Nucleus accumbens (tissue), 56 donors: ENCODE measurements around the gene ZNF524.

Experiments used
- DNase-seq, 56 donors: peaks; one replicate each; lab custom pipeline; 2025; lab: John Stamatoyannopoulos, UW

ZNF524 gene

DNA sequence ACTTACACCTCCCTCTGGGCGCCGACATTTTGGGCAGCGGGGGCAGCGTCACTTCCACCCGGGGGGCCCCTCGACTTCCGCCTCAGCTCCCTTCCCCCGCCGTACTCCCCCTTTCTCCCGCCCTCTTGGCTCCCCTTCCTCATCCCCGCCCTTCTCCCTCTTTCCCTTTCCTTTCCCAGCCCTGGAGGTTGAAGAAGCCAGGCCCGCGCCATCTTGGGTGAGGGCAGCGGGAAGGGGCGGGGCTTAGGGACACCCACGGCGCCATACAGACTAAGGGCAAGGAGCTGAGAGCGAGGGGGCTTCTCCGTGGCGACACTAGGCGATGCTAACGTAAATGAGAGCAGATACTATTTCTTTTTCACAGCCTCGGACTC, 633 bp upstream of the ZNF524 start, which contains the start of gene FIZ1:
FIZ1 (minus strand) TSS at position 50 of the 374 bp plus-strand sequence. CDS start 1,652 bp downstream, outside the sequence.
- DNase-seq: peak; percentile 75 to 99 (median 97)

DNA sequence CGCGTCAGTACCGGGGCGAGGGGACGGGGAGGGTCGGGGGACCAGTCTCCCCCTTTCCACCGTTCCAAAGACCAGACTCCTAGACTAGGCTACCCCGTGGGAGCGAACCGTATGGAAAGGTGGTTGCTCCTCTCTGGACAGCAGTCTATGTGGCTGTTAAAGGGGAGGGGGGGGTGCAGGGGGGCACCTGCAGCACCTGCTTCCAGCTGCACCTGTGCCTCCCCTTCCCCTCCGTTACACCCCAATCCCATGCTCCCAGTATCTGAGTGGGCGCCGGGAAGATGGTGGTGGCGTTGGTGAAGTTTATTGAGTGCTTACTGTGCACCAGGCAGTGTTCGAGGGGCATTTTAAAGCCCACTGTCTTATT, 557 bp downstream of the ZNF524 start:
- DNase-seq: peak in 1 of 56 donors; percentile 37

DNA sequence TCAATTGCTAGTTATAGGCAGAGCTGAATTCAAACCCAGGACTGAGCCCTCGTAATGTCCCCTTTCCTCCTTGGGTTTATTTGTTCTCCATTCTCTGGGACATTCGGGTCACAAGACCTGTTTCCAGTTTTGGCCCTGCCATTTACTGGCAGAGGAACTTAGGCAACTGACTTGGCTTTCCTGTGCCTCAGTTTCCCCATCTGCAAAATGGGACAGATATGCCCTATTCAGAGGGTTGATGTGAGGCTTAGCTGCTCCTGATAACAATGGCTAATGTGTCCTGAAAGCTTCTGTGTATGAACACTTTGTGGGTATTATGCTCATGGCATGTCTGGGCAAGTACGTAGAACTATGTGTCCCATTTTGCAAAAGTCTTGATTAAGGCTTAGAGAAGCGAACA, 996 bp downstream of the ZNF524 start:
- no peak for DNase-seq

DNA sequence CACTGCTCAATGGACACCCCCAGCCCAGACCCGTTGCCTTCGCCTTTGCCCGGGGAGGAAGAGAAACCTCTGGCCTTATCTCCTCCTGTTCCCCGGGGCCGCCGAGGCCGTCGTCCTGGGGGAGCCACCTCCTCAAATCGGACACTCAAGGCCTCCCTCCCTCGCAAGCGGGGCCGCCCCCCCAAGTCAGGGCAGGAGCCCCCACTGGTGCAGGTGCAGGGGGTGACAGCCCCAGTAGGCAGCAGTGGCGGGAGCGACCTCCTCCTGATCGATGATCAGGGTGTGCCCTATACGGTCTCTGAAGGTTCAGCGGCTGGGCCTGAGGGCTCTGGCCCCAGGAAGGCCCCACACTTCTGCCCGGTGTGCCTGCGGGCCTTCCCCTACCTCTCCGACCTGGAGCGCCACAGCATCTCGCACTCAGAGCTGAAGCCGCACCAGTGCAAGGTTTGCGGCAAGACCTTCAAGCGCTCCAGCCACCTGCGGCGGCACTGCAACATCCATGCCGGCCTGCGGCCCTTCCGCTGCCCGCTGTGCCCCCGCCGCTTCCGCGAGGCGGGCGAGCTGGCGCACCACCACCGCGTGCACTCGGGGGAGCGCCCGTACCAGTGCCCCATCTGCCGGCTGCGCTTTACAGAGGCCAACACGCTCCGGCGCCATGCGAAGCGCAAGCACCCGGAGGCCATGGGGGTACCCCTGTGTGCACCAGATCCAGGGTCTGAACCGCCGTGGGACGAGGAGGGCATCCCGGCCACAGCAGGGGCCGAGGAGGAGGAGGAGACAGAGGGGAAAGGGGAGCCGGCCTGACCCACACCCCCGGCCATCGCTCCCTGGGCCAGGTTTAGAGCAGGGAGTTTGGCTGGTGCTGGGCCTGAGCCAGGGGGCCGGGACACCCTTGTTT, 2.3 kb downstream of the ZNF524 start:
- no peak for DNase-seq

DNA sequence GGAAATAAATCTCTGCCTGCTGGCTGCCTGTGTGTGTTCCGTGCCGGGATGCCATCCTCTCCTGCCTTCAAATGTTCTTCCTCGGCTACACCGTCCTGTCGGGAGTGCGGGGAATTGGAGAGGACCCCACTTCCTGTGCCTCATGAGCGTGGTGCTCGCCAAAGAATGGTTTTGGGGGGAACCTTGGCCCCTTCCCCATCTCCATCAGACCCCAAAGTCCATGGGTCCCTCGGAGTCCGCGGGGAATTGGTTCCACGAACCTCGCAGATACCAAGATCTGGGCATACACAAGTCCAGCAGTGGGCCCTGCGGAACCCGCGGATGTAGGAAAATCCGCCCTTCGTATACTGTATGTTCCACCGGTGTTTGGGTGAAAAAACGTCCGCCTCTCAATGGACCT, 3.0 kb downstream of the ZNF524 start:
- no peak for DNase-seq

DNA sequence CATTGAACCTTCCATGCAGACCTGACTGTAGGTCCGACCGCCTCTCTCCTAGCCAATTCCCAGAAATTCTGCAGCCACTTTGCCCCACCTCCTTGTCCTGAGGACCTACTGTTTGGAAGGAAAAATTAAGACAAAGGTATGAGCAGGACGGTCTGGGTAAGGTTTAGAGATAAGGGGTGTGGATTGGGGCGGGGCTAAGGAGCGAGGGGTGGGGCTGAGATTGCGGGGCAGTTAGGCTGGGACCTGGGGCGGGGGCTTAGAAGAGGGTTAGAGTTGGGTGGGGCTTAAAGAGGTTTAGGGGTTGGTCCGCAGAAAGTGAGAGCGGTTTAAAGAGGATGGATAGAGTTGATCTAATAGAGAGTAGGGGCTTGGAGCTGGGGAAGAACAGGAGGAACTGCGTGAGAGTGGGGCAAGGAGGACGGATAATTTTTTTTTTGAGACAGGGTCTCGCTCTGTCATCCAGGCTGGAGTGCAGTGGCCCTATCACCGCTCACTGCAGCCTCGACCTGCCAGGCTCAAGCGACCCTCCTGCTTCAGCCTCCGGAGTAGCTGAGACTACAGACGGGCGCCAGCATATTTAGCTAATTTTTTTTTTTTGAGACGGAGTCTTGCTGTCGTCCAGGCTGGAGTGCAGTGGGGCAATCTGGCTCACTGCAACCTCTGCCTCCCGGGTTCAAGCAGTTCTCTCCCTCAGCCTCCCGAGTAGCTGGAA, 3.6 kb downstream of the ZNF524 start:
- no peak for DNase-seq

DNA sequence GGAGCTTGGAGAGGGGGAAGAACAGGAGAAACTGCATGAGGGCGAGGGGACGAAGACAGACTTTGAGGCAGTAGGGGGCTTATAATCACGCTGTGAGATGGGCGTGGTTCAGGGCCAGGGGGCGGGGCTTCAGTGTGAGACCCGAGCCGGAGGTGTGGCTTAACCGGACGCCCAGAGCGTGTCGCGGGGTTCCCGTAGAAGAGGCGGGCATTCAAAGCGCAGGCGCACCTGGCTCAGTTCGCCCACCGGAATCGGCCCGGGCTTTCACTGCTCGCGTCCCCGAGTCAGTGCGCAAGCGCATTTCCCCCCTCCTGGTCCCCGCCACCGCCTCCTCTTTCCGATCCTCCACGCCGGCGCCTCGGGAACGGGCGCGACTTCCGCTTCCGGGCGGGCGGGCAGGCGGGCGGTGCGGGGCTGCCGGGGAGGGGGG, 5.1 kb downstream of the ZNF524 start:
- DNase-seq: peak in 55 of 56 donors; percentile 64 to 98 (median 92)

DNA sequence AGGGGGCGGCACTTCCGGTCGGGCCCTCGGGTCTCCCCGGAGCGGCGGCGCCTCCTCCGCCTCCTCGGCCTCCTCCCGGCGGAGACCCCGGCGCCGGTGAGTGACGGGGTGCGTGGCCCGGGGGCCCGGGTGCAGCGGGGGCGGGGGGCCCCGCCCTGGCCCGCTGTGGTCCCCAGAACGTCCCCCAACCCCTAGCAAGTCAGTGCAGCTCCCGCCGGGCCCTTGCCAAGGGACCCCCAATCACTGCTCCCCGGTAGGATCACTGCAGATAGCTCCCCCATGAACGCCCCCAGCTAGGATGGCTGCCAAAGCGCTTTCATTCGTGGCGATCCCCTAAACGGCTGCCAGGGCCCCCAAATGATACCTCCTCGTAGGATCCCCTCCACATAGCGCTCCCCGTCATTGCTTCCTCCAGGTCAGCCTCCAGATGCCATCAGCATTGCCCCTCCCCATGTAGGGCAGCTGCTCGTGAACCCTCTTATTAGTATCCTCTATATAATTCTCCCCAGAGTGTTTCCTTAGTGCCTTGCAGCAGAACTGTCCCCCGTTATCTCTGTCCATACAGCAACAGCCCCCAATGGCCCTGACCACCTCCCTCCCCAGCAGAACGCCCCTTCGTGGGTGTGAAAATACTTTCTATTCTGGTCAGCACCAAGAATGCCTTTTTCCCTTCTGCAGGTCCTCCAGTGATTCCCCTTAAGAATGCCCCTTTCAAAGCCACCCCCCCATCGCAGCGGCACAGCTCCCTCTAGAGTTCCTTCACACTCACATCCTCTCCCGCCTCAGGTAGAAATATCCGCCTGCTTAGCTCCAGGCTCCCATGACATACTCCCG, 5.8 kb downstream of the ZNF524 start, which contains the start of gene ZNF865:
ZNF865 (plus strand) TSS at position 11 of the 834 bp plus-strand sequence. CDS start 7,972 bp downstream, outside the sequence.
- peak in 48 of 56 donors; percentile 19 to 83 (median 52) for DNase-seq

DNA sequence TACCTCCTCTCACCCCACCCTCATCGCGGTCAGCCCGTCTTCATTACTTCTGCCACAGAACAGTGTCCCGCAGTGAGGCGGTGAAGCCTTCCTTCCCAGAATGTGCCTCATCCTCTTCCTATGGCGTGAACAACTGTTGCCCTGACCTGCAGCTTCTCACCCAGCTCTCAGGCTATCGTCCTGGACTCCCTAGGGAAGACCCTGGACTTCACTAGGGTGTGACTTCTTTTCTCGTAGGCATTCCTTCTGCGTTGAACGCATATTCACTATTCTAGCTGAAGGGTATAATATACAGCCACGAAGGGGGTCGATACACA, 6.3 kb downstream of the ZNF524 start:
- DNase-seq: no peak

DNA sequence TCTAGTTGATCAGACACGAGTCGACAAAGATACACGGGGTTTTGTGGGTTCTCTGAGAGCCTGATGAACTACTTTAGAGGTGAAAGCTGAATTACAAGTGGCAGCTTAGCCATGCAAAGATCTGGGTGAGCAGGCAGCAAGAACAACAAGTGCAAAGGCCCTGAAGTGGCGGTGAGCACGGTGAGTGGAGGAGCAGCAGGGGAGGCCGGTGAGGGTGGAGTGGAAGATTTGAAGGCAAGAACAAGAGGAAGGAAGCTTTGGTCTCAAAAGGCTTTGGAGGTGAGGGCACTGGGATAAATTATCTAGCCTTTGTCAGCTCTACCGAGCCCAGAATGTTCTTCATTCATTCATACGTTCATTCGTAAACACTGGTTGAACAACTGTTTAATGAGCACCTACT, 6.7 kb downstream of the ZNF524 start:
- DNase-seq: no peak

DNA sequence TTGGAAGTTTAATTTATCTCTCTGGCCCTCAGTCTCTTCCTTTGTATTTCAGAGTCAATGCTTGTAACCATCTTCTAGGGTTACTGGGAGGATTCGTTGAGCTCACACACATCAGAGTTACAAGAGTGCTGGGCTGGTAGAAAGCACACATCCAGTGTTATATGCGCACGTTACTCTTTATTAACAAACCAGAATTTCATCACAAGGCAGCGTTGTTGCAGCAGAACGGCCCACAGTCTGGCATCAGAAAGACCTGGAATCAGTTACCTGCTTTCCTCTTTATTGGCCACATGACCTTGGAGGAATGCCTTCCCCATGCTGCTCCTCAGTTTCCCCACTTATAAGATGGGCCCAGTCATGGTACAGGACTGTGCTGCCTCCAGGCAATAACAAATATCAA, 9.2 kb downstream of the ZNF524 start:
- no peak for DNase-seq

DNA sequence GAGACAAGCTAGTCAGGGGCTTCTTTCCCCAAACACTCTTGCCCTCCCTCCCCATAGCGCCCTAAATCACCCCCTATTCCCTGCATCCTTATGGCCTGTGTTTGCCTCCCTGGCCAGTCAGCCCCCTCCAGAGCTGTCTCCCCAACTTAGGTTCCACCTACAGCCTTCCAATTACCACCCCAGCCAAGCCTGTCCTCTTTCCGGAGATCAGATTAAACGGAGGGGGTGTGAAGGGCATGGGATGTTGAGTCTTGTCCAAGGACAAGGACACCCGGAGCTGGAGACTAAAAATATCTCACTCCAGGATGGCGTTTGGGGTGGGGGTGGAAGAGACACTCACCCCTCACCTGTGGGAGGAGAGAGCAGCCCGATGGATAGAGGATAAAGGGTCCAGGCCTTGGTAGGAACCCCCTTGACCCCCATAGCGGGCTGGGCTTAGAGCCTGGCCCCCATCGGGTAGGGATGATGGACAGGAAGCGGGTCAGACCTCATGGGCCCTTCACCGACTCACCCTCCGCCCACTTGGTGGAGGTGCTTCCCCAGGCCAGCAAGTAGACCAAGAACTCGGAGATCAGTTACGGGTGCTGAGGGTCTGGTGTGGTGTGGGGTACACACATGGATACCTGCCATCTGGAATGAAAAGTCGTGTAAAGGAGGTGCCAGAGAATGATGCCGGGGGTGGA, 11.4 kb downstream of the ZNF524 start:
- peak in 1 of 56 donors; percentile 16 for DNase-seq

DNA sequence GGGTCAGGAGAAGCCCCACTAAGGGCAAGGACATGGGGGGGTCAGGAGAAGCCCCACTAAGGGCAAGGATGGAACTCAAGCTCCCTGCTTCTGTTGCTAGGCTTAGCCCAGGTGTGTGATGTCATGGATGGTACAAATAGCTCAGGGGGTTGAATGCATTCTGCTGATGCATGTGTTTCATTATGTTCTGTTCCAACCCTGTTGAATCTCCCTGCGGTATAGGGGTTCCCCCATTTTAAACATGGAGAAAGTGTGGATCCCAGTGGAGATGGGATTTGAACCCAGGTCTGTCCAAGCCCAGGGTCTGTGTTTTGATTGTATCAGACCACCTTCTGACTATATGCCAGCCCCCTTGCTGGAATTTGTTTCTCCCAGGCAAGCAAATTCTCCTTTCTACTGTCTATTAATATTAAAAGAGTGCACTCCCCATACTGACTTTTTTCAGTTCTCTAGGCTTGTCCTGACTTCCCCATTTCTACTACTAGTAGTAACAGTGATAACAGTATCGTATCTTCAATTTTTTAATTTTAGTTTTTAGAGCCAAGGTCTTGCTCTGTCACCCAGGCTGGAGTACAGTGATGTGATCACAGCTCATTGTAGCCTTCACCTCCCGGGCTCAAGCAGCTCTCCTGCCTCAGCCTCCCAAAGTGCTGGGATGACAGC, 12.0 kb downstream of the ZNF524 start:
- DNase-seq: no peak

DNA sequence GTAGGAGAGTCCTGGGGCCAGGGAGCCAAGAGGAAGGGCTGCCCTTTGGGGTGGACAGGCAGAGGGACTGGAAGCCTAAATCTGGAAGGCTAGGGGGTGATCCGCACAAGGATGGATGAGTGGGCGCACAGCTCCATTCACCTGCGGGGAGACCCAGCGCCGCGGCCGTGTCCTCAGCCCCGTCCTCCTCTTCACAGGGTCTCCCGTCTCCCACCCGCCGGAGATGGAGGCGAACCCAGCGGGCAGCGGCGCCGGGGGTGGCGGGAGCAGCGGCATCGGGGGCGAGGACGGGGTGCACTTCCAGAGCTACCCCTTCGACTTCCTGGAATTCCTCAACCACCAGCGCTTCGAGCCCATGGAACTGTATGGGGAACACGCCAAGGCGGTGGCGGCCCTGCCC, 13.3 kb downstream of the ZNF524 start:
- DNase-seq: no peak

DNA sequence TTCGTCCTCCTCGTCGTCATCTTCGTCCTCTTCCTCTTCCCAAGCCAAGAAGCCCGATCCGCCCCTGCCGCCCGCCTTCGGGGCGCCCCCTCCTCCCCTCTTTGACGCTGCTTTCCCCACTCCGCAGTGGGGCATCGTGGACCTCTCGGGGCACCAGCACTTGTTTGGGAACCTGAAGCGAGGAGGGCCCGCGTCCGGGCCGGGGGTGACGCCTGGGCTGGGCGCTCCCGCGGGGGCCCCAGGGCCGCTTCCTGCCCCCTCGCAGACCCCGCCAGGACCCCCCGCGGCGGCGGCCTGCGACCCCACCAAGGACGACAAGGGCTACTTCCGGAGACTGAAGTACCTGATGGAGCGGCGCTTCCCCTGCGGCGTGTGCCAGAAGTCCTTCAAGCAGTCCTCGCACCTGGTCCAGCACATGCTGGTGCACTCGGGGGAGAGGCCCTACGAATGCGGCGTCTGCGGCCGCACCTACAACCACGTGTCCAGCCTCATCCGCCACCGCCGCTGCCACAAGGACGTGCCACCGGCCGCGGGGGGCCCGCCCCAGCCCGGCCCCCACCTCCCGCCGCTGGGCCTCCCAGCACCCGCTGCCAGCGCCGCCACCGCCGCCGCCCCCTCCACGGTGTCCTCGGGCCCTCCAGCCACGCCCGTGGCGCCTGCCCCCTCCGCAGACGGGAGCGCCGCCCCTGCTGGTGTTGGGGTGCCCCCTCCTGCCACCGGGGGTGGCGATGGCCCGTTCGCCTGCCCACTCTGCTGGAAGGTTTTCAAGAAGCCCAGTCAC, 14.0 kb downstream of the ZNF524 start:
- DNase-seq: no peak

DNA sequence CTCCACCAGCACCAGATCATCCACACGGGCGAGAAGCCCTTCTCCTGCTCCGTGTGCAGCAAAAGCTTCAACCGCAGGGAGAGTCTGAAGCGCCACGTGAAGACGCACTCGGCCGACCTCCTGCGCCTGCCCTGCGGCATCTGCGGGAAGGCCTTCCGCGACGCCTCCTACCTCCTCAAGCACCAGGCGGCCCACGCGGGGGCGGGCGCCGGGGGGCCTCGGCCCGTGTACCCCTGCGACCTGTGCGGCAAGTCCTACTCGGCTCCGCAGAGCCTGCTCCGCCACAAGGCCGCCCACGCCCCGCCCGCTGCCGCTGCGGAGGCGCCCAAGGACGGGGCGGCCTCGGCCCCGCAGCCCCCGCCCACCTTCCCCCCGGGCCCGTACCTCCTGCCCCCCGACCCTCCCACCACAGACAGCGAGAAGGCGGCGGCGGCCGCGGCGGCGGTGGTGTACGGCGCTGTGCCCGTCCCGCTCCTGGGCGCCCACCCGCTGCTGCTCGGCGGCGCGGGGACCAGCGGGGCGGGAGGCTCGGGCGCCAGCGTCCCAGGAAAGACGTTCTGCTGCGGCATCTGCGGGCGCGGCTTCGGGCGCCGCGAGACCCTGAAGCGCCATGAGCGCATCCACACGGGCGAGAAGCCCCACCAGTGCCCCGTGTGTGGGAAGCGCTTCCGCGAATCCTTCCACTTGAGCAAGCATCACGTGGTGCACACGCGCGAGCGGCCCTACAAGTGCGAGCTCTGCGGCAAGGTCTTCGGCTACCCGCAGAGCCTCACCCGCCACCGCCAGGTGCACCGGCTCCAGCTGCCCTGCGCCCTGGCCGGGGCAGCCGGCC, 14.8 kb downstream of the ZNF524 start:
- no peak for DNase-seq

DNA sequence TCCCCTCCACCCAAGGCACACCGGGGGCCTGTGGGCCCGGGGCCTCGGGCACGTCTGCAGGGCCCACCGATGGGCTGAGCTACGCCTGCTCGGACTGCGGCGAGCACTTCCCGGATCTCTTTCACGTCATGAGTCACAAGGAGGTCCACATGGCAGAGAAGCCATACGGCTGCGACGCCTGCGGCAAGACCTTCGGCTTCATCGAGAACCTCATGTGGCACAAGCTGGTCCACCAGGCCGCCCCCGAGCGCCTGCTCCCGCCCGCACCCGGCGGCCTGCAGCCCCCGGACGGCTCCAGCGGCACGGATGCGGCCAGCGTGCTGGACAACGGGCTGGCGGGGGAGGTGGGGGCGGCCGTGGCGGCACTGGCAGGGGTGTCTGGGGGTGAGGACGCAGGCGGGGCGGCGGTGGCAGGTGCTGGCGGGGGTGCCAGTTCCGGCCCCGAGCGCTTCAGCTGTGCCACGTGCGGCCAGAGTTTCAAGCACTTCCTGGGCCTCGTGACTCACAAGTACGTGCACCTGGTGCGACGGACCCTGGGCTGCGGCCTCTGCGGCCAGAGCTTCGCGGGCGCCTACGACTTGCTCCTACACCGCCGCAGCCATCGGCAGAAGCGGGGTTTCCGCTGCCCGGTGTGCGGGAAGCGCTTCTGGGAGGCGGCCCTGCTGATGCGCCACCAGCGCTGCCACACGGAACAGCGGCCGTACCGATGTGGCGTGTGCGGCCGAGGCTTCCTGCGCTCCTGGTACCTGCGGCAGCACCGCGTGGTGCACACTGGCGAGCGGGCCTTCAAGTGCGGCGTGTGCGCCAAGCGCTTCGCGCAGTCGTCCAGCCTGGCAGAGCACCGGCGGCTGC, 15.7 kb downstream of the ZNF524 start:
- no peak for DNase-seq
